KBM-7 (cell line): ENCODE results near the gene PPY.
"Not testable (repeated sequence)": the region's sequence is repeated elsewhere in the genome, so short reads cannot be mapped to it uniquely, and the experiment has no call there.

Experiments
- DNase-seq: peaks from one replicate; pipeline ENCODE4 v3.0.0-alpha.2; 2015
- in situ Hi-C: fragments of 300-500 bp; cut with MboI; formaldehyde crosslinking; loops from 2 replicates; pipeline ENCODE4 v1.14.3; 2020; ENCODE audit warnings: low sequenced_read_pairs, low pct_unique_long_range_greater_than_20kb, mixed read lengths

Gene PPY

DNA sequence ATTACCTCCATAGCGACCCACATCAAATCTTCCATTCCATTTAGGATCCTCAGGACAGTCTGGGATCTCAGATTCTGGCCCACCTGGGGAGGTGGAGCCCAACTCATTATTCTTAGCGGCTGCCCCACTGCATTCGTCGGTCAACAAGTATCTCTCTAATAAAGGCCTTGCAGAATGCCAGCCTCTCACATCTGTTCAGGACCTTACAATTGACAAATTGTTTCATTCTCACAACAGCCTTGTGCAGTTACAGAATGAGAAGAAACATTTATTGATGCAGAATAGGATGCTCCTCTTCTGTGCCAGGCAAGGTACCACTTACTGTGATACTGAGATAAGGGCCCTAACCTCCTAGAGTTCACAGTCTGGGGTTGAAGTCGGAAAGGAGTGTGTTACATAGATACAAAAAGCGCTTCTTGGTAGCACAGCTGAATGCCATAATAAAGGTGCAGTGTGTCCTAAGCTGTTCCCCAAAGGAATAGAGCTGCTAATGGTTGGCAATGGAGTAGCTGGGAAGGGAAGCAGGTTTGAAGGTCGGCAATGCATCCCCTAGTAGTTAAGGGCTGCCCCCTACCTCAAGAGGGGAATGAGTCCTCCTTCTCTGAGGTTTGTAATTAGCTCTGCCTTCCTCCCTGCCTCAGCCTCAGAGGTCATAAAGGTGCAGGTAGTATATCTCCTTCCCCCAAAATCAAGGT, 32.6 kb downstream of the PPY start:
- no peak for DNase-seq
- in situ Hi-C loops: no loop called here

DNA sequence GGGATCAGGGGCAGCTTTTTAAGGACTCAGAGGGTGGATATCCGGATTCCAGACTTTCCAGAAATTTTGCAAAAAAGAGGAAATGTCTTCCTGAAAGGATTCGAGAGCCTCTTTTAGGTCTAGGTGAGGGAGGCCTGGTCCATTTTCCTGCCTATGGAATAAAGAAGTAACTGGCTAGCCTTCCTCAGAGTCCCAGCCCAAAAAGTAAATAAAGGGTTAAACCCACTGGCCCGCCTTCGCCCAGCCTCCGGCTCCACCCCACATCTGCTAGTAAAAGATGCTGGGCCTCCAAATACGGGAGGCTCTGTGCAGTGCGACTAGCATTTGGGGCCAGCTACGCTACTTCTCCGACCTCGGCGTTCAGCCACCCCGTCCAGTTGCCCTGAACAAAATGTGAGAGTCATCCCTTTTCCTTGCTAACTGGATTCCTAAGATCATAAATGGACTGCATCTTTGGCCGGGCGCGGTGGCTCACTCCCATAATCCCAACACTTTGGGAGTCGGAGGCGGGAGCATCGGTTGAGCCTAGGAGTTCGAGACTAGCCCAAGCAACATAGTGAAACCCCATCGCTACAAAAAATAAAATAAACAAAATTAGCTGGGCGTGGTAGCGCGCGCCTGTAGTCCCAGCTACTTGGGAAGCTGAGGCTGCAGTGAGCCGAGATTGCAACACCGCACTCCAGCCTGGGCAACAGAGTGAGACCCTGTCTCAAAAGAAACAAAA, 34.1 kb downstream of the PPY start:
- peak; percentile 79 for DNase-seq
- in situ Hi-C loops: no loop called here

DNA sequence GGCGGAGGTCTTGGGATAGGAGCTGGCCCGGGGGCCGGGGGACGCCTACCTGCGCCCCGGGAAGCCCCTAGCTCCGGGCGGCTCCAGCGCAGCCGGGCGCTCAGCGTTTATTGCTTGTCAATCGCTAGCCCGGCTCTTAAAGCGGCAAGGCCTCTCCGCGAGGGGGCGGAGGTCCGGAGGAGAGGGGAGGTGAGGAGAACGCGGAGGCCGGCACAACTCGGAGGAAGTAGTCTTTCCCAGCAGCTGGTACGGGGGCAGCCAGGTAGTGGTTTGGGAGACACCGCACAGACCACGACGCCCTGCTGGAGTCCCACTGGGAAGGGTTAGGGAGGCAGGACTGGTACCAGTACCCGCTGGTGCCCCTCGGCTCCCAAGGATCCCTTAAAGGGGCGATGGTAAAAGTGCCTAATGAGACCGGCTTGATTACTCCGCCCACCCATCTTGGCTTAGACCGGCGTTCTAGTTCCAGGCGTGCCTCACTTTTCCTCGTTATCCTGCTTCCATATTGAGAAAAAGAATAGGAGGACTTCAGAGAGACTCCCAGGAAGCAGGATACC, 34.8 kb downstream of the PPY start, which contains the start of gene MPP2:
MPP2 (minus strand) TSS at position 112 of the 557 bp plus-strand sequence. CDS start 3,076 bp downstream, outside the sequence.
- in situ Hi-C loops: no loop called here
- peak; percentile 85 for DNase-seq

DNA sequence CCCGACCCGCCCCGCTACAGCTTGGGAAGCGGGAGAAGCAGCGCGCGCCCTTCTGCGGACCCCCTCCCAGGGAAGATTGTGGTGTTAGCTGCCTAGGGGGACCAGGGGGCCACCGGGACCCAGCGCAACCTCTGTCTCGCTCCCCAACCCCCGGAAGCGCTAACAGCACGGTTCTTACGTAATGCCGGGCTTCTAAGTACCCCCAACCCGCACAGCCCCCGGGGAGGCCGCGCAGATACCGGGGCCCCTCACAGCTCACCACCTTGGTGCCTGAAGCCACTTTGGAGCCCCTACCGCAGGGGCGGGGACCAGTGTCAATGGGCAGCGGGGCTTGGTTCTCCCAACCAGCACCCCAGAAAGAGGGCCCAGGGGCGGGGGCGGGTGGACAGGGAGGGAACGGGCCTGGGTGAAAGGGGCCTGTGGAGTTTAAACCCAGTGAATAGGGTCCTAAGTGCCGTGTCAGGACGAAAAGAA, 35.3 kb downstream of the PPY start:
- DNase-seq: no peak
- in situ Hi-C loops: no loop called here

DNA sequence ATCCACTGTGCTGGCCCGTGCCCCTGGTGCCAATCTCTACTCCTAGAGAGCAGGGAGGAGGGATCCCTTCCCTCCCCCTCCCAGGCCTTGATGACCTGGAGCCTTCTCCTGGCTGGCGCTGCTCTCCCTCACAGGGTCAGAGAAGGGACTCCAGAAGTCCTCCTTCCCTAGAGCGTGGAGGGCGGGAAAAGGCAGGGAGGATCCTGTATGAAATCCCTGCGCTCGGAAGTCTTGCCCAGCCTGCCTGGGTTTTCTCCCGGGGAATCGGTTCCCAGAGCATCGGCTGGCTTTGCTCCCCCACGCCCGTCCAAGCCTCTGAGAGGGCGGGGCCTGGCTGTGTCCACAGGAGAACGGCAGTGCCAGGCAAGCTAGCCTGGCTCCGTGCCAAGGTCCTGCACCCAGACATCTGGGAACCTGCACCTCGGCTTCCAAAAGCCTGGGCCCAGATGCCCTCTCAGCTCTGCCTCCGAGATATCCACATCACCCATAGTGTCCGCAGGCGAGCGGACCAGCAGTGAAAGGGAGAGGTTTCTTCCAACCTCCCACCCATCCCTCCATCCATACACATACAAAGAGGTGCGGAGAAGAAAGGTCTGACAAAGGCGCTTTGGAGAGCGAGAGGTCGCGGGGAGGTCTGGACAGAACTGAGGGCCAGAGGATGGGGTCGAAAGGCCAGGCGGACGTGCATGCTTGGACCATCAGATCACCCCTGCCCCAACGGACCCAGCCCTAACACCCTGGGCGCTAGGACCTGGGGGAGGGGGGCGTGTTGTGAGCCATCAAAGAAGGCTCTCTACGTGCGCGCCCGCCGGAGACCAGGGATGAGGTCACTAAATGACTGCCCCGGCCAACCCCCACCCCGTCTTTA, 36.1 kb downstream of the PPY start:
- in situ Hi-C loops: no loop called here
- peak; percentile 38 for DNase-seq

DNA sequence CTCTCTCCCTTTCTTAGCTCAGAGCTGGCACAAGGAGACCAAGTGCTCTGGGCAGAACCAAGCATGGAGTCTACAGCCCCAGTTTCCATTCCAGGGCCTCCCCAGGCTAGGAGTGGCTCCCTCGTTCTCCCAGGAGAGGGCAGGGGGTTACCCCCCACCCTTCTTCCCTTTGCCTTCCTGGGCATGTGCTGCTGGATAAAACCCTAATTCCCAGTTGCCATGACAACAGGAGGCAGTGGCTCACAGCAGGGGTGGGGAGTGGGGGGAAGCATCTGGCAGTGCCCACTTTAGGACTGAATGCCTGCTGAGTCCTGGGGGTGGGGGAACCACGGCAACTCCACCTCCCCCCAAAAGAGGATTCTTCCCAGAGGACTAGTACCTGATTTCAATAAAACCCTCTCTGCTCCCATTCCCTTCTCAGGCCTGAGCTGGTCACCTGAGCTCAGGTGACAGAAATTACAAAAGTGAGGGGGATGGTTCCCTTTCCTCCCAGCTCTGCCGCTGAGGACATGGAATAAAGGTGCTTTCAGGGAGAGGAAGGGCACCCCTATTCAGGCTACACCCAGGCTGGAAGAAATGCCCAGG, 36.8 kb downstream of the PPY start:
- DNase-seq: no peak
- in situ Hi-C loops: no loop called here

DNA sequence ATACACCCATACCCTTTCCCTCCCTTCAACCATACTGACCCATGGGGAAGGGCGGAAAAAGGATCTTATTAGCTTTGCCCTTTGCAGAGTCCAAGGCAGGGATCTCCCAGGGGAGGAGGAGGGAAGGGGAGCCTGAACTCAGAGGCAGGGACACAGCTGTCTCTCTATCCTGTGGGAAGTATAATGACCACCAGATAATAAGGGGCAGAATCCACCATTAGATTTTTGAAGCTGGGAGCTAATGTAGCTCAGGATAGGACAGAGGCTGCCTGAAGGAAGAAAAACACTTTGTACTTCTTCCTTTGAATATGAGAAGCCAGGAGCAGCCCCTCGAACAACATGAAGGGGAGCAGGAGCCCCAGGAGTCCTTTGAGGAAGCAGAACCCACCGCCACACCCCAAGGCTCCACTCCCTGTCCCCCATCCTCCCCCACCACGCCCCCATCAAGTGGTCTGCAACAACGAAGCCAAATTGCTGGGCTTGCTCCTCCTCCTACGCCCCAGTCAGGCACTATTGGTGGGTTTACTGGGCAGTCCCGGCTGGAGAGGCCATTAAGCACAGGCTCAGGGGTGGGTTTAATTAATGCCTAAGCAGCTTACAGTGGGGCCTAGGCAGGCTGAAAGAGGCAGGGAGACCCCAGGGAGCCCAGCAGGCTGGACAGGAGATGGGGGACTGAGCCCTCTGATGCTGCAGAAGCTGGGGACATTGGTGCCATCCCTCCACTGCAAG, 40.3 kb downstream of the PPY start:
- no peak for DNase-seq
- in situ Hi-C loops: no loop called here

DNA sequence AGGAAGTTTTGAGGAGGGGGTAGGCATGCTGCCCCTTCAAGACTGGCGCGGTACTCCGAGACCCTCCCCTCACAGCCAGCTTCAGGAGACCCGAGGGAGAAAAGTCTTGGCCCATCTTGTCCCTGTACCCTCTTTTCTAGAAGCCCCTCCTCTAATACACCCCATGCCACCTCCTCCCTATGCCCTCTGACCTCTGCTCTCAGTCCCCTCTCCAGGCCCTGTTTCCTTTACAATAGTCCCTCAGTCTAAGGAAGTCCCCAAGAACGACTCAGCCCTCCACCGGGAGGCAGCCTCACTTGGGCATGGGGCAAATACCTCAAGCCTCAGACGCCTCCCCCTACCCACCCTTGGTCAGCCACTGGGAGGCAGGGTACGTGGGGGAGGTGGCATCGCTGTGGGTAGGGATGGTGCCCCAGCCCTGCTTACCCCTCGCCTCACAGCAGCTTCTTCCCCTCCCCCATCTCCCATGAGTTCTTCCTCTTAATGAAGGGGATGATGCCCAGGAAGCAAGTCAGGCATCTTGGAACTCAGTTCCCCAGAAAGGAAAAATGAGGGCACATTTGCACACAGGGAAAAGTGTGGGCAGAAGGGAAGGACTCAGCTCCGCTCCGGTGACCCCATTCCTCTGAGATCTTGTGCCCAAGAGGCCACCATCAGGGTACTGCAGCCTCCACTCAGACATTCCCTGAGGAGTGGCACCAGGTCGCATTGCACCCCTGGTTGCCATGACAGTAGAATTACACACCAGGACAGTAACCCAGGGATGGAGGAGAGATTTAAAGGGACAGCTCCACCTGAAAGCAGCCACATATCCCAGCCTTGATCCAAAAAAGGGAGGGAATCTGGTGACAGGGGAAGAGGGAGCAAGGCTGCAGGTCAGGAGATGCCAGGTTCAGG, 41.2 kb downstream of the PPY start:
- DNase-seq: peak; percentile 40
- in situ Hi-C loops: no loop called here

DNA sequence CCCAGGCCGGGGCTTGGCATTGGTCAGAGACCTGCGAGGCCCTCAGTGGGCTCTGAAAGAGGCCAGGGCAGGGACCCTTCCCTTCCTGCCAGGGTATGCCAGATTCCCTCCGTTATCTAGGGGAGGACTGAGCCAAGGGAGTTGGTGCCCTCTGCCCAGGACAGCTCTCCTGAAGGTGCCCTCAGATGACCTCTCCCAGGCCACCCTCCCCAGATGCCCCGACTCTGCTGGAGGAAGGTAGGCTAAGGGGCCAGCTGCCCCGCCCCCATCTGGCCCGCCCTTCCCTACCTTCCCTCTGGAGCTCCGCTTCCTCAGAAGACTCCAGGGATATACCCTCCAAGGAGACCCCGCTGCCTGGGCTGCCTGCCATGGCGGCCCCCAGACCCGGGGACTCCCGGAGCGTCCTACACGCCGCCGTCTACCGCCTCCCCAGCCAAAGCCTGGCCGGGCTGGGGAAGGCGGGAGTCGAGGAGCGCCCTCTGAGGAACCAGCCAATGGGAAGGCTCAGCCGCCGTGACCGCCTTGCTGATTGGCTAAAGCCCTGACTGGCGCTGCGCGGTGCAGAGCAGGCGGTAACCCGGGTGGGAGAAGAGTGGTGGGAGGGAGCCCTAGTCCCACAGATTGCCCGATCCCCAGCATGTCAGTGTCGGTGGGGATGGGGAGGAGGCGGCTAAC, 42.0 kb downstream of the PPY start:
- in situ Hi-C loops: no loop called here
- DNase-seq: peak; percentile 89

DNA sequence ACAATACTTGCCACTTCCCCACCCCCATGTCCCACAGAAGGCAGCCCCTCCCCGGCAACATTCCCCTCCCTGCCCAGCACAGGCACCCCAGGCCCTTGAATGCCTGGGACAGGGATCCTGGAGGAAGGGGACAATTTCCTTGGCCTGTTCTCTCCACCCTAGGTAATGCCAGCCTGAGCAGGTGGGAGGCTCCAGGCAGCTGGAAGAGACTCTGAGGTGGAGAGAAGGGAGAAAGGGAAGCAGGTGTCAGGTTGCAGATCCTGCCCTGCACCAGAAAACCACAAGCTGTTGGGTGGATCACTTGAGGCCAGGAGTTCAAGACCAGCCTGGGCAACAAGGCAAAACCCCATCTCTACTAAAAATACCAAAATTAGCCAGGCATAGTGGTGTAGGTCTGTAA, 43.8 kb downstream of the PPY start:
- peak; percentile 47 for DNase-seq
- in situ Hi-C loops: no loop called here

DNA sequence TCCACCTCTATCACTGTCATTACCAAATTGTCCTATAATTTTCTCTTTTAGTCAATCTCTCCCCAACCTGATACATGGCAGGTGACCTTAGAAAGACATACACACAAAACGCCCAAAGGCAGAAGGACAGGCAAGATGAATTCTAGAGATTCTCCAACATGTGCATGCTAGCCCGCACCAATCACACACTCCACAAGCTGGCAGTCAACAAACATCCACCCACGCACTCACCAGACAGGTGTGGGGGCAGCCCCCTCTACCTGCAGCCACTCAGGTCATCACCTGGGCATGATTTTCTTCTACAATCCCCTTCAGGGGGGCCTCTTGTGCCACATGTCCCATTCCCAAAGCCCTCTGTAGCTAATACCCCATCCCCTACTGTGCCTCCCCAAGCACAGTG, 44.4 kb downstream of the PPY start:
- in situ Hi-C loops: no loop called here
- DNase-seq: no peak

DNA sequence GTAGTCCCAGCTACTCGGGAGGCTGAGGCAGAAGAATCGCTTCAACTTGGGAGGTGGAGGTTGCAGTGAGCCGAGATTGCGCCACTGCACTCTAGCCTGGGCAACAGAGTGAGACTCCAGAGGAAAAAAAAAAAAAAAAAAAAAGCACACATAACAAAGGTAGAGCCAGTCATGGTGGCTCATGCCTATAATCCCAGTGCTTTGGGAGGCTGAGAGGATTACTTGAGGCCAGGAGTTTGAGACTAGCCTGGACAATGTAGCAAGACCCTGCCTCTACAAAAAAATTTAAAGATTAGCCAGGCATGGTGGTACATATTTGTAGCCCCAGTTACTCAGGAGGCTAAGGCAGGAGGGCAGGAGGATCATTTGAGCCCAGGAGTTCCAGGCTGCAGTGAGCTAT, 47.8 kb downstream of the PPY start:
- DNase-seq, in situ Hi-C loops: not testable (repeated sequence)

DNA sequence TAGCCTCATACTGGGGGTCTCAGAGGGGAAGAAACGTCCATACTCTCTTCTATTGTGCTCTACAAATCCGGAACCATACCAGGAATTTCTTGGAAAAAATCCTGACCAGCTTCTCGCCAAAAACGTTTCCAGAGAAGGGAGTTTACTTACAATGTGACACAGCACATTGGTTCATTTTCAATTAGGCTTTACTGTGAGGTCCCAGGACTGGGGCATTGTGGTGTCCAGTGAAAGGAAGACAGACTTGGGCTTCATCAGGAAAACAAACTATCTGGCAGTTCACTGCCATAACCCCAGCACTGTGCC, 49.7 kb downstream of the PPY start:
- in situ Hi-C loops: no loop called here
- no peak for DNase-seq

DNA sequence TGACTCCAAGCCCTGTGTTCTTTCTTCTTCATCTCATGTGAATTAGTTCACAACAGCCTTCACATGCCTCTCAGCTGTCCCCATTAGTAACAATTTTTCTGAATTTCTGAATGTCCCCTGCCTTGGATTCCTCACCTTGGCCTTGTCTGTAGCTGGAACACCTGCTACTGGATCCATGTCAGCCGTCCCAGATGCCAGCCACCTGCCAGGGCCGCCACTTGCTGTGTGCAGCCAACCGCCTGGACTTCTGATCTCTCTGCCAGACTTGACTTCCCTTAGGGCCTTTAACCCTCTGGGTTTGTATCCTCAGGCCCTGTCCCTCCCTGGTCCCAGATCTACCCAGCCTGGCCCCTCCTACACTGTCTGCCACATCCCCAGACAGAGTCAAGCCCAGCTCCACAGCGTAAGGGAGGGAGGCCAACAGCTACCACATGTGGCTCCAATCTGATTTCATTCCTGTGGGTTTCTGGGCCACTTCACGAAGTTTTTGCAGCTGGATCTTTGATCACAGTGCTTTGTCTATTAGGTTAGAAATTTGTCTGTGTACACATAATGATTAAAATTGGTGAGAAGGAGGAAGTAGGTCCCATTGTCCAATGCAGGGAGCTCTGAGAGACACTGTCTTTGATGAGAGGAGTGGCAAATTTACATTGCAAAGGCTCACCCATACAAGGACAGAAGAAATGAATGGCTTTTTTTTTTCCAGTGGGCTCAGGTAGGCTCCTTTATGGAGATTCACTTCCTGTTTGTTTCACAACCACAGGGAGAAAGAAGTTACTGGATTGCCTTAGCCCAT, 50.2 kb downstream of the PPY start:
- DNase-seq: no peak
- in situ Hi-C loops: no loop called here
